Activated naive CD4-positive, alpha-beta T cell (primary cell): ENCODE measurements around the gene SDE2.
"Not testable (repeated sequence)": the region's sequence is repeated elsewhere in the genome, so short reads cannot be mapped to it uniquely, and the experiment has no call there.

Experiments
- DNase-seq, 4 experiments: peaks; one replicate each; lab custom pipeline; 2025; lab: John Stamatoyannopoulos, UW

The SDE2 gene

GRCh38 chr1:225999227-225999911 lies at the start of gene SDE2:
SDE2 (minus strand) TSS chr1:225999343; CDS start chr1:225999312, 31 bp downstream.
- DNase-seq, result peak; percentile 97 to 99 (median 99)

GRCh38 chr1:226048886-226049285 lies 49.7 kb upstream of the SDE2 start:
- no peak for DNase-seq

- DNase-seq, result no peak
Observed at GRCh38 chr1:226047495-226047894, 48.4 kb upstream of the SDE2 start.

GRCh38 chr1:226046240-226046639 lies 47.1 kb upstream of the SDE2 start:
- DNase-seq, result no peak

GRCh38 chr1:226044514-226045101 lies 45.5 kb upstream of the SDE2 start:
- DNase-seq, result no peak

GRCh38 chr1:226041419-226041818 lies 42.3 kb upstream of the SDE2 start:
- DNase-seq, result no peak

GRCh38 chr1:226038661-226039060 lies 39.5 kb upstream of the SDE2 start:
- DNase-seq, result no peak

- no peak for DNase-seq
Observed at GRCh38 chr1:226035915-226036314, 36.8 kb upstream of the SDE2 start.

- DNase-seq, result no peak
Observed at GRCh38 chr1:226034482-226034881, 35.3 kb upstream of the SDE2 start.

- DNase-seq, result no peak
Observed at GRCh38 chr1:226033991-226034390, 34.8 kb upstream of the SDE2 start.

GRCh38 chr1:226033582-226033981 lies 34.4 kb upstream of the SDE2 start:
- DNase-seq, result no peak

- DNase-seq, result no peak
Observed at GRCh38 chr1:226029568-226030225, 30.6 kb upstream of the SDE2 start.

GRCh38 chr1:226029093-226029496 lies 30.0 kb upstream of the SDE2 start:
- no peak for DNase-seq

GRCh38 chr1:226027538-226028217 lies 28.5 kb upstream of the SDE2 start:
- DNase-seq, result no peak

GRCh38 chr1:226026833-226027232 lies 27.7 kb upstream of the SDE2 start:
- no peak for DNase-seq

GRCh38 chr1:226023735-226024134 lies 24.6 kb upstream of the SDE2 start:
- no peak for DNase-seq

- no peak for DNase-seq
Observed at GRCh38 chr1:226021801-226022200, 22.7 kb upstream of the SDE2 start.

GRCh38 chr1:226021401-226021800 lies 22.3 kb upstream of the SDE2 start:
- no peak for DNase-seq

- no peak for DNase-seq
Observed at GRCh38 chr1:226019572-226019971, 20.4 kb upstream of the SDE2 start.

- DNase-seq, result no peak
Observed at GRCh38 chr1:226017070-226017469, 17.9 kb upstream of the SDE2 start.

GRCh38 chr1:226009650-226010044 lies 10.5 kb upstream of the SDE2 start:
- DNase-seq, result no peak

- not testable (repeated sequence) for DNase-seq
Observed at GRCh38 chr1:226007126-226007892, 8.2 kb upstream of the SDE2 start.
